ENCODE data around the gene ANKRD16.
"Not testable (repeated sequence)": the region's sequence is repeated elsewhere in the genome, so short reads cannot be mapped to it uniquely, and the experiment has no call there.

DNA sequence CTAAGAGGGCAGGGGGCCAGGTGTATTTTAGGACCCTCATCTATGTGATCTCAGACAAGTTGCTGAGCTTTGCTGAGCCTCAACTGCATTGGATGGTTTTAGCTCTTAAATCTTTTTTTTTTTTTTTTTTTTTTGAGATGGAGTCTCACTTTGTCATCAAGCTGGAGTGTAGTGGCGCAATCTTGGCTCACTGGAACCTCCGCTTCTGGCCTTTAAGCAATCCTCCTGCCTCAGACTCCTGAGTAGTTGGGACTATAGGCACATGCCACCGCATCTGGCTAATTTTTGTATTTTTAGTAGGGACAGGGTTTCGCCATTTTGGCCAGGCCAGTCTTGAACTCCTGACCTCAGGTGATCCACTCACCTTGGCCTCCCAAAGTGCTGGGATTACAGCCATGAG lies 43.0 kb downstream of the ANKRD16 start:
- TF ChIP-seq EZH2 (IDR thresholded peaks at IDR 0.05; ENCODE audit: low read length, unreplicated experiment): not testable (repeated sequence)
- TF ChIP-seq, protein P1, sequence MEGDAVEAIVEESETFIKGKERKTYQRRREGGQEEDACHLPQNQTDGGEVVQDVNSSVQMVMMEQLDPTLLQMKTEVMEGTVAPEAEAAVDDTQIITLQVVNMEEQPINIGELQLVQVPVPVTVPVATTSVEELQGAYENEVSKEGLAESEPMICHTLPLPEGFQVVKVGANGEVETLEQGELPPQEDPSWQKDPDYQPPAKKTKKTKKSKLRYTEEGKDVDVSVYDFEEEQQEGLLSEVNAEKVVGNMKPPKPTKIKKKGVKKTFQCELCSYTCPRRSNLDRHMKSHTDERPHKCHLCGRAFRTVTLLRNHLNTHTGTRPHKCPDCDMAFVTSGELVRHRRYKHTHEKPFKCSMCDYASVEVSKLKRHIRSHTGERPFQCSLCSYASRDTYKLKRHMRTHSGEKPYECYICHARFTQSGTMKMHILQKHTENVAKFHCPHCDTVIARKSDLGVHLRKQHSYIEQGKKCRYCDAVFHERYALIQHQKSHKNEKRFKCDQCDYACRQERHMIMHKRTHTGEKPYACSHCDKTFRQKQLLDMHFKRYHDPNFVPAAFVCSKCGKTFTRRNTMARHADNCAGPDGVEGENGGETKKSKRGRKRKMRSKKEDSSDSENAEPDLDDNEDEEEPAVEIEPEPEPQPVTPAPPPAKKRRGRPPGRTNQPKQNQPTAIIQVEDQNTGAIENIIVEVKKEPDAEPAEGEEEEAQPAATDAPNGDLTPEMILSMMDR (conservative IDR thresholded peaks at IDR 0.05; ENCODE audit: low read depth, low read length): not testable (repeated sequence)

All from PC-3 (cell line).